ENCODE results near the gene NBEAL1. TPM values are rescaled to one million over a fixed set of nuclear protein-coding genes. Genes with fewer than 3 reads are reported as not detected.
"Not testable (repeated sequence)": the region's sequence is repeated elsewhere in the genome, so short reads cannot be mapped to it uniquely, and the experiment has no call there.

NBEAL1 gene
- total RNA-seq, 4 donors from 2014 or later, result 43.7 to 140 (median 90.2) TPM

- no peak for TF ChIP-seq POLR2A (IDR thresholded peaks at IDR 0.05)
- no peak for TF ChIP-seq CTCF (IDR thresholded peaks at IDR 0.05)
- Histone ChIP-seq H3K27me3 (no peaks in the 10 kb centered on the region), H3K9me3 (no peaks in the 10 kb centered on the region), H3K27ac (no peak overlapping the region), H3K36me3 (peaks cover 0 to 4% (median 0%) of the 10 kb centered on the region in 3 donors), H3K4me1 (peaks cover 0 to 6% (median 0%) of the 10 kb centered on the region in 4 donors), H3K4me3 (no peak overlapping the region)
- no peak for DNase-seq
Measured at GRCh38 chr2:203030991-203031390, 16.3 kb downstream of the NBEAL1 start.

- Histone ChIP-seq H3K4me1 (peaks cover 0 to 14% (median 0%) of the 10 kb centered on the region in 4 donors), H3K27me3 (no peaks in the 10 kb centered on the region), H3K36me3 (no peaks in the 10 kb centered on the region), H3K4me3 (no peak overlapping the region), H3K9me3 (no peaks in the 10 kb centered on the region), H3K27ac (no peak overlapping the region)
- TF ChIP-seq POLR2A (IDR thresholded peaks at IDR 0.05) (no peak), CTCF (IDR thresholded peaks at IDR 0.05) (no peak)
- no peak for DNase-seq
Measured at GRCh38 chr2:203033395-203033794, 18.7 kb downstream of the NBEAL1 start.

GRCh38 chr2:203035879-203036470, 21.3 kb downstream of the NBEAL1 start:
- no peak for DNase-seq
- no peak overlapping the region for H3K27ac ChIP-seq
- no peaks in the 10 kb centered on the region for H3K9me3 ChIP-seq
- no peaks in the 10 kb centered on the region for H3K36me3 ChIP-seq
- TF ChIP-seq POLR2A (IDR thresholded peaks at IDR 0.05), result no peak
- TF ChIP-seq CTCF (IDR thresholded peaks at IDR 0.05), result no peak
- H3K27me3 ChIP-seq, result no peaks in the 10 kb centered on the region
- H3K4me1 ChIP-seq, result peaks cover 0 to 18% (median 1%) of the 10 kb centered on the region in 4 donors
- no peak overlapping the region for H3K4me3 ChIP-seq

GRCh38 chr2:203037026-203037425, 22.4 kb downstream of the NBEAL1 start:
- Histone ChIP-seq H3K27ac (no peak overlapping the region), H3K4me3 (no peak overlapping the region), H3K36me3 (peaks cover 0 to 1% (median 0%) of the 10 kb centered on the region in 3 donors), H3K9me3 (no peaks in the 10 kb centered on the region), H3K4me1 (peaks cover 0 to 23% (median 1%) of the 10 kb centered on the region in 4 donors), H3K27me3 (no peaks in the 10 kb centered on the region)
- TF ChIP-seq POLR2A (IDR thresholded peaks at IDR 0.05) (no peak), CTCF (IDR thresholded peaks at IDR 0.05) (no peak)
- no peak for DNase-seq

- H3K36me3 ChIP-seq, result peaks cover 0 to 12% (median 0%) of the 10 kb centered on the region in 3 donors
- peaks cover 0 to 24% (median 1%) of the 10 kb centered on the region in 4 donors for H3K4me1 ChIP-seq
- TF ChIP-seq POLR2A (IDR thresholded peaks at IDR 0.05) (no peak), CTCF (IDR thresholded peaks at IDR 0.05) (no peak)
- no peak overlapping the region for H3K27ac ChIP-seq
- H3K27me3 ChIP-seq, result no peaks in the 10 kb centered on the region
- H3K4me3 ChIP-seq, result no peak overlapping the region
- H3K9me3 ChIP-seq, result no peaks in the 10 kb centered on the region
- DNase-seq, result no peak
Measured at GRCh38 chr2:203038586-203038985, 23.9 kb downstream of the NBEAL1 start.

- Histone ChIP-seq H3K36me3 (peaks cover 0 to 12% (median 0%) of the 10 kb centered on the region in 3 donors), H3K4me1 (peaks cover 0 to 24% (median 1%) of the 10 kb centered on the region in 4 donors)
- H3K27me3 ChIP-seq, H3K4me3 ChIP-seq, DNase-seq, H3K9me3 ChIP-seq, H3K27ac ChIP-seq: not testable (repeated sequence)
Measured at GRCh38 chr2:203039211-203039610, 24.5 kb downstream of the NBEAL1 start.

Data from Peyer's patch (tissue), 4 donors.